GM19043 (cell line): ENCODE results near the gene ARF3.
"Not testable (repeated sequence)": the region's sequence is repeated elsewhere in the genome, so short reads cannot be mapped to it uniquely, and the experiment has no call there.

Source experiments
- ATAC-seq: cut with Tn5 transposase; IDR thresholded peaks from one replicate; pipeline ENCODE4 v1.9.1; 2021; ENCODE audit warnings: low read depth; ENCODE audit not compliant: unreplicated experiment

The ARF3 gene

GRCh38 chr12:48933664-48934311, 23.5 kb downstream of the ARF3 start:
- no peak for ATAC-seq

- no peak for ATAC-seq
Observed at GRCh38 chr12:48932878-48933277, 24.4 kb downstream of the ARF3 start.

- no peak for ATAC-seq
Observed at GRCh38 chr12:48930475-48930874, 26.8 kb downstream of the ARF3 start.

- ATAC-seq = no peak
Observed at GRCh38 chr12:48929551-48929950, 27.7 kb downstream of the ARF3 start.

- ATAC-seq = no peak
Observed at GRCh38 chr12:48927261-48927660, 30.0 kb downstream of the ARF3 start.

GRCh38 chr12:48925304-48926011, 31.8 kb downstream of the ARF3 start, which contains the start of gene FKBP11:
Gene FKBP11 (minus strand): TSS chr12:48925492. CDS start chr12:48925428, 64 bp downstream.
- peak; percentile 67 for ATAC-seq

- ATAC-seq = peak; percentile 85
Observed at GRCh38 chr12:48924617-48925303, 32.5 kb downstream of the ARF3 start.

GRCh38 chr12:48923117-48923516, 34.2 kb downstream of the ARF3 start:
- ATAC-seq = no peak

GRCh38 chr12:48917857-48918537, 39.3 kb downstream of the ARF3 start:
- ATAC-seq = no peak

GRCh38 chr12:48910196-48910595, 47.1 kb downstream of the ARF3 start:
- ATAC-seq = no peak

- ATAC-seq = not testable (repeated sequence)
Observed at GRCh38 chr12:48909698-48910097, 47.6 kb downstream of the ARF3 start.

GRCh38 chr12:48907245-48907644, 50.0 kb downstream of the ARF3 start:
- ATAC-seq = no peak

GRCh38 chr12:48903982-48904411, 53.3 kb downstream of the ARF3 start:
- ATAC-seq = peak; percentile 75

GRCh38 chr12:48903363-48903981, 53.8 kb downstream of the ARF3 start:
- ATAC-seq = no peak

- ATAC-seq = no peak
Observed at GRCh38 chr12:48901278-48901677, 56.0 kb downstream of the ARF3 start.

- no peak for ATAC-seq
Observed at GRCh38 chr12:48899651-48900050, 57.6 kb downstream of the ARF3 start.

GRCh38 chr12:48894271-48894670, 63.0 kb downstream of the ARF3 start:
- ATAC-seq = no peak

- ATAC-seq = no peak
Observed at GRCh38 chr12:48890657-48891418, 66.4 kb downstream of the ARF3 start.

- no peak for ATAC-seq
Observed at GRCh38 chr12:48889679-48890078, 67.6 kb downstream of the ARF3 start.
